Mesendoderm (in vitro differentiated cells): ENCODE results near the gene IQGAP3.

ENCODE experiments used
- DNase-seq: peaks from one replicate; pipeline ENCODE4 v3.0.0; 2013
- H2AK5ac ChIP-seq: 2 replicates; pipeline ENCODE4 v1.6.1; 2013; ENCODE audit warnings: low read length, inconsistent platforms
- H2BK120ac ChIP-seq: 2 replicates; pipeline ENCODE4 v1.6.1; 2013; ENCODE audit warnings: low read depth, mild to moderate bottlenecking, low read length, moderate library complexity, mixed read lengths
- H2BK15ac ChIP-seq: replicated peaks from 2 replicates; pipeline ENCODE4 v1.6.1; 2013; ENCODE audit warnings: low read depth, mild to moderate bottlenecking, moderate library complexity
- H2BK5ac ChIP-seq: 2 replicates; pipeline ENCODE4 v1.6.1; 2013; ENCODE audit warnings: low read length, inconsistent platforms
- H3K18ac ChIP-seq: 2 replicates; pipeline ENCODE4 v1.6.1; 2013; ENCODE audit warnings: mild to moderate bottlenecking, low read length, mixed read lengths
- H3K23ac ChIP-seq: one replicate; pipeline ENCODE4 v1.6.1; 2013; ENCODE audit warnings: low read length
- H3K27ac ChIP-seq: 2 replicates; pipeline ENCODE4 v1.5.1; 2013; ENCODE audit warnings: low read depth, mild to moderate bottlenecking, inconsistent platforms, low read length, moderate library complexity
- H3K27me3 ChIP-seq: 2 replicates; pipeline ENCODE4 v1.6.1; 2013; ENCODE audit warnings: low read length, control low read depth, mild to moderate bottlenecking, inconsistent platforms; ENCODE audit not compliant: insufficient read depth, poor library complexity
- H3K36me3 ChIP-seq: 2 replicates; pipeline ENCODE4 v1.6.1; 2013; ENCODE audit warnings: low read length, inconsistent platforms; ENCODE audit not compliant: control insufficient read depth, insufficient read depth
- H3K4ac ChIP-seq: one replicate; pipeline ENCODE4 v1.6.1; 2013; ENCODE audit warnings: low read depth, mild to moderate bottlenecking, low read length, moderate library complexity
- H3K4me1 ChIP-seq: 2 replicates; pipeline ENCODE4 v1.6.1; 2013; ENCODE audit warnings: low read depth, low read length, inconsistent platforms; ENCODE audit not compliant: control insufficient read depth
- H3K4me2 ChIP-seq: 2 replicates; pipeline ENCODE4 v1.6.1; 2013; ENCODE audit warnings: low read length
- H3K4me3 ChIP-seq: 2 replicates; pipeline ENCODE4 v1.5.1; 2013; ENCODE audit warnings: mild to moderate bottlenecking, low read length
- H3K56ac ChIP-seq: one replicate; pipeline ENCODE4 v1.6.1; 2013; ENCODE audit warnings: low read length
- H3K79me1 ChIP-seq: 2 replicates; pipeline ENCODE4 v1.6.1; 2013; ENCODE audit warnings: low read length, inconsistent platforms
- H3K79me2 ChIP-seq: 2 replicates; pipeline ENCODE4 v1.6.1; 2013; ENCODE audit warnings: mild to moderate bottlenecking, low read length; ENCODE audit not compliant: control insufficient read depth, insufficient read depth
- H3K9ac ChIP-seq: 2 replicates; pipeline ENCODE4 v1.6.1; 2013; ENCODE audit warnings: low read length, inconsistent platforms
- H4K5ac ChIP-seq: one replicate; pipeline ENCODE4 v1.6.1; 2013; ENCODE audit warnings: low read length
- H4K8ac ChIP-seq: one replicate; pipeline ENCODE4 v1.6.1; 2013; ENCODE audit warnings: low read depth, mild to moderate bottlenecking, control low read depth, low read length, moderate library complexity
- WGBS: extraction: QIAGEN DNeasy Blood & Tissue Kit; methylation state at CpG from one replicate; pipeline ENCODE4 v1.1.7; 2013; ENCODE audit warnings: low lambda C conversion rate, missing lambda C conversion rate; ENCODE audit not compliant: insufficient coverage; ENCODE audit errors: extremely low coverage; 5-methylcytosine and 5-hydroxymethylcytosine counted together

The IQGAP3 gene

DNA sequence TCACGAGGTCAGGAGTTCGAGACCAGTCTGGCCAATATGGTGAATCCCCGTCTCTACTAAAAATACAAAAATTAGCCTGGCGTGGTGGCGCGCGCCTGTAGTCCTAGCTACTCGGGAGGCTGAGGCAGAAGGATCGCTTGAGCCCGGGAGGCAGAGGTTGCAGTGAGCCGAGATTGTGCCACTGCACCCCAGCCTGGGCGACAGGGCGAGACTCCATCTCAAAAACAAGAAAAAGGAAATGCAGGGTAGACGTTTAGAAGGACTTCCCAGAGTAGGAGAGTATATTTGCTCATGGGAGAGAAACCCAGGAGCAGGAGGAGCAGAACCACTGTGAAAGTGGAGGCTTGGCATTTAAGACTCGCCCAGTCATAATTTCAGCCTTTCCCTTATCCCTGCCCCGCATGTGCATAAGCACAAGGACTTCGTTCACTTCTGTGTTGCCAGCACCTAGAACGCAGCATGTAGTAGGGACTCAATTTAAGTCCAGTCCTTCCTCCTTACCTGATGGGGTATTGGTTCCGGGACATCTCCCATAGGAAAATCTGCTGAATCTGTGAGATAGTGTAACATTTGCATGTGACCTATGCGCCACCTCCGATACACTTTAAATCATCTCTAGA lies 66.6 kb downstream of the IQGAP3 start:
- Histone ChIP-seq H2AK5ac (no peak overlapping the region), H3K4ac (no peak overlapping the region), H3K56ac (peak overlapping the region; percentile 68), H3K9ac (no peak overlapping the region), H3K79me2 (no peaks in the 10 kb centered on the region), H3K23ac (no peak overlapping the region), H3K27me3 (no peaks in the 10 kb centered on the region), H4K5ac (no peak overlapping the region), H3K4me2 (no peak overlapping the region), H2BK120ac (no peak overlapping the region), H3K79me1 (no peaks in the 10 kb centered on the region), H3K4me3 (no peak overlapping the region), H3K18ac (no peak overlapping the region), H2BK5ac (no peak overlapping the region), H4K8ac (no peak overlapping the region), H3K27ac (no peak overlapping the region), H2BK15ac (no peak overlapping the region), H3K4me1 (peaks cover 20% of the 10 kb centered on the region), H3K36me3 (no peaks in the 10 kb centered on the region)
- DNase-seq = no peak
- WGBS = no CpG with 5 or more reads among the region's 21 CpGs

DNA sequence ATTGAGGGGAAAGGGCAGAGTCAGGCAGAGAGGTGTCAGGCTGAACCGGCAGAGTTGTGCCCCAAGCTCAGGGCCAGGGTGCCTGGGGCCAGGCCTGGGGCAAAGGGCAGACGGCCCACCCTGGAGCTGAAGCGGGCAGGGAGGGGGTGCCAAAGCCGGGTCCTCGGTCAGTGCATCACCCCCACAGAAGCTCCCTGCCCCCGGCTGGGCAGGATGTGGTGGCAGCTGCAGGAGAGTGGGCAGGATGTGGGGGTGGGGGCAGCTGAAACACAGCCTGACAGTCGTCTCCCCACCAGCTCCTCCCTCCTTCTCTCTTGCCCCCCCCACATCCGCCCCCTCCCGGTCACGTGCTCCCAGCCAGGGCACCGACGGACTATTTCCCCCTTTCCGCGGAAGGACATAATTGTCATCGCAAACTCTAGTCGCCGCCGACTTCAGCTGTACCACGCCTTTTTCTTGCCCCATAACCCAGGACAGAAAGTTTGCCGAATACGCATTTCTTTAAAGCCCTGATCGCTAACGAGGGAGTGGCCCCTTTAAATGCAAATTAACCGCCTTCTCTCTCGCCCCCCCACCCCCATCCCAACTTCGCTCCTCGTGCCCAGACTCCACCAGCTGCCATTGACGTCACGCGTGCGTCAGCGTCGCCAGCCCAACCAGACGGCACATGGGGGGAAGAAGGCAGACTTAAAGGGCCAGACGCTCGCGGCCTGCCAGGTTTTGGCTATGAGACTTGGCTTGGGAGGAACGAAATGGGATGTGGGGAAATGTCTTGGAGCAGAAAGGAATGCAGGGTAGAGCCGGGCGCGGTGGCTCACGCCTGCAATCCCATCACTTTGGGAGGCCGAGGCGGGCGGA lies 67.3 kb downstream of the IQGAP3 start:
- H4K8ac ChIP-seq = no peak overlapping the region
- peak overlapping the region; percentile 41 for H3K18ac ChIP-seq
- H3K27ac ChIP-seq = peak overlapping the region; percentile 79
- WGBS = no CpG with 5 or more reads among the region's 45 CpGs
- no peak overlapping the region for H2BK15ac ChIP-seq
- no peaks in the 10 kb centered on the region for H3K27me3 ChIP-seq
- peak overlapping the region; percentile 6 for H2BK120ac ChIP-seq
- H3K4me1 ChIP-seq = peaks cover 20% of the 10 kb centered on the region
- H3K56ac ChIP-seq = peak overlapping the region; percentile 84
- H2AK5ac ChIP-seq = peak overlapping the region; percentile 100
- H3K79me1 ChIP-seq = no peaks in the 10 kb centered on the region
- no peaks in the 10 kb centered on the region for H3K36me3 ChIP-seq
- no peak overlapping the region for H4K5ac ChIP-seq
- peak overlapping the region; percentile 58 for H3K4ac ChIP-seq
- peak overlapping the region; percentile 60 for H3K4me2 ChIP-seq
- peaks cover 1% of the 10 kb centered on the region for H3K79me2 ChIP-seq
- H3K4me3 ChIP-seq = no peak overlapping the region
- peak overlapping the region; percentile 90 for H2BK5ac ChIP-seq
- peak overlapping the region; percentile 56 for H3K9ac ChIP-seq
- peak overlapping the region; percentile 52 for H3K23ac ChIP-seq
- peak; percentile 99 for DNase-seq

DNA sequence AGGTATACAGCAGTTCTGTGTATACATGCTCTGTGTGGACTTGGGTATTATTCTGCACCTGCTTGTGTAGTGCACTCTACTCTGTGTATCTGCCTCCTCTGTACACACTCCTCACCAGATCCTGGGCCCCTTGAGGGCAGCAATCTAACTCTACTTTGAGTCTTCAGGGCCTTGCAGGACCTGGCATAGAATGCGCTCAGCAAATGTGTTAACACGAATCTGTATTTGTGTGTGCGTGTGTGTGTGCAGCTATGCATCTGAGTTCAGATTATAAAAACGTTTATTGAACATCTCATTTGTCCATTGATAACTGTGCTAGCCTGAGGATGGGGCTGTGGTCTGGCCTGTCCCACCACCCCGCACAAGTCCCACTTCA lies 67.9 kb downstream of the IQGAP3 start:
- Histone ChIP-seq H2BK120ac (peak overlapping the region; percentile 6), H3K79me1 (no peaks in the 10 kb centered on the region), H2BK5ac (peak overlapping the region; percentile 90), H3K79me2 (peaks cover 5% of the 10 kb centered on the region), H3K18ac (peak overlapping the region; percentile 41), H3K36me3 (no peaks in the 10 kb centered on the region), H3K4me3 (no peak overlapping the region), H2AK5ac (peak overlapping the region; percentile 100), H3K27ac (peak overlapping the region; percentile 79), H3K23ac (peak overlapping the region; percentile 52), H3K4ac (peak overlapping the region; percentile 58), H3K4me1 (peaks cover 20% of the 10 kb centered on the region), H2BK15ac (no peak overlapping the region), H4K8ac (no peak overlapping the region), H3K56ac (peak overlapping the region; percentile 84), H4K5ac (no peak overlapping the region), H3K4me2 (peak overlapping the region; percentile 60), H3K27me3 (no peaks in the 10 kb centered on the region), H3K9ac (peak overlapping the region; percentile 56)
- WGBS = no CpG with 5 or more reads among the region's 5 CpGs
- no peak for DNase-seq

DNA sequence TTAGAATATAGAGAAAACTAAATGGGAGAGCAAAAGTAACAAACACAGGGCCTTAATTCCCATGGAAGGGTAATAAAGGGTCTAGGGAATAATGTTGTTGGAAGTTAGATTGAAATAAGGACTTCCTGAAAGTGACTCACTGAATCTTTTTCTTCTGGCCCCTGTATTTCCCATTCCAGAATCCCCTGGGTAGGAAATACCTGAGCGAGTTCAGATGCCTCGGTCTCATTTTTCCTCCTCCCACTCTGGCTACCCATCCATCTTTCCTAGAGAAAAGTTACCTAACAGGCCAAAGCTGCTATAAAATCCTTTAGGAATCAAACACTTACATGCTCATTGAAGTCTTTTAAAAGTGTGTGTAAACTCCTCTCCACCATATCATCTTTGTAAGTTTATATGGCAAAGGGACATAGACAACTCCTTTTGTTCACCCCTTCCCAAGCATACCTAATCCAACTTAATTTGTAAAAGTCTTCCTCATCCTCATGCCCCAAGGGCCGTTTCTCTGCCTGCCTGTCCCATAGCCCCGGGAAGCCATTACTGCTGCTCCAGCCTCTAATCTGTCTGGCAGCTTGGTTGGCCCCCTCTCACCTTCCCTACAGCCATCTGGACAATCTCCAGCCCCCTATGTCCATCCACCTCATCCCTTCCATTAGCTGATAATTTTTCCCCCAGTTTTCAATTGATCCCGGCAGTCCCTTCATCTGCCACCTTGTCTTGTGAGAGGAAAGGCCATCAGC lies 68.5 kb downstream of the IQGAP3 start:
- no peak for DNase-seq
- no peak overlapping the region for H4K5ac ChIP-seq
- H3K79me1 ChIP-seq = no peaks in the 10 kb centered on the region
- no peaks in the 10 kb centered on the region for H3K27me3 ChIP-seq
- peak overlapping the region; percentile 56 for H3K4ac ChIP-seq
- peak overlapping the region; percentile 45 for H2BK15ac ChIP-seq
- no peaks in the 10 kb centered on the region for H3K36me3 ChIP-seq
- H3K18ac ChIP-seq = peak overlapping the region; percentile 5
- peaks cover 9% of the 10 kb centered on the region for H3K79me2 ChIP-seq
- no peak overlapping the region for H2BK120ac ChIP-seq
- H2BK5ac ChIP-seq = peak overlapping the region; percentile 90
- peak overlapping the region; percentile 100 for H2AK5ac ChIP-seq
- no peak overlapping the region for H4K8ac ChIP-seq
- H3K4me1 ChIP-seq = peaks cover 21% of the 10 kb centered on the region
- no peak overlapping the region for H3K4me3 ChIP-seq
- no CpG with 5 or more reads among the region's 5 CpGs for WGBS
- peak overlapping the region; percentile 56 for H3K9ac ChIP-seq
- H3K4me2 ChIP-seq = no peak overlapping the region
- H3K23ac ChIP-seq = no peak overlapping the region
- H3K56ac ChIP-seq = peak overlapping the region; percentile 84
- peak overlapping the region; percentile 79 for H3K27ac ChIP-seq

DNA sequence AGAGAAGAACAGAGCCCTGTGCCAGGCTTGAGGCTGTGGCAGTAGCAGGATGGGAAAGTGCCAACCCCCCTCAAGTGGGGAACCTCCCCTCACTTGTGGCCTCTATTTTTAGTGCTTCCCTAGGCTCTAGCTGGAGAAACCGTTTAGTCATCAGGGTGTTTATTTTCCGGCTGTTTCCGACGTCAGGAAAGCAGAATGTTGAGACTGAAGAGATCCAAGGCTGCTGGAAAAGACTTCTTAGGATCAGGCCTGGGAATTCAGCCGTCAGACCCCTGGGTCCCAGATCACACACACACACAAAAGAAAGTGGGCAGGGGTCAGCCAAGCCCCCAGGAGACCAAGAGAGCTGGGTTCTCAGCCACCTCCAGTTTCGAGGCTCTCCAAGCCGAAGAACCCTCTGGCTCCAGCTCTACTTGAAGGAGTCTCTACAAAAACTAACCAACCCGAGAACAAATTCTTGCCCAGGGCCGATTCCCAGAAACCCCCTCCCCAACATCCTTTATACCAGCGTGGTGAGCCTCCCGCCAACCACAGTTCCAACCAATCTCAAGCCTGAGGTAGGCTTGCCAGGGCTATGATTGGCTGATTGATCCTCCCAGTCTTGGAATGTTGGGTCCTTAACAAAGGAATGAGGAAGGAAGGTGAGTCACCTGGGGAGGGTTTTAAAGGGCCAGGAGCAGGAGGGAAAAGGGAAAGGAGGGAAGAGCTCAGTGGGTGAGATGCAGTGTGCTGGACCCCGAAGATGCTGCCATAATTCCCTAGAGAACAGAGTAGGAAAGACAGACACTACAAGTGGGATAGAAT lies 69.3 kb downstream of the IQGAP3 start:
- peaks cover 24% of the 10 kb centered on the region for H3K4me1 ChIP-seq
- H3K27me3 ChIP-seq = no peaks in the 10 kb centered on the region
- peak overlapping the region; percentile 88 for H3K18ac ChIP-seq
- peak overlapping the region; percentile 41 for H3K9ac ChIP-seq
- no peaks in the 10 kb centered on the region for H3K36me3 ChIP-seq
- H3K56ac ChIP-seq = peak overlapping the region; percentile 84
- peaks cover 4% of the 10 kb centered on the region for H3K79me1 ChIP-seq
- H3K4me3 ChIP-seq = no peak overlapping the region
- H3K79me2 ChIP-seq = peaks cover 13% of the 10 kb centered on the region
- peak overlapping the region; percentile 52 for H2BK5ac ChIP-seq
- no peak overlapping the region for H3K4me2 ChIP-seq
- H2BK15ac ChIP-seq = no peak overlapping the region
- H2BK120ac ChIP-seq = peak overlapping the region; percentile 45
- DNase-seq = peak; percentile 99
- H2AK5ac ChIP-seq = peak overlapping the region; percentile 82
- no peak overlapping the region for H4K5ac ChIP-seq
- WGBS = no CpG with 5 or more reads among the region's 12 CpGs
- peak overlapping the region; percentile 93 for H3K4ac ChIP-seq
- no peak overlapping the region for H4K8ac ChIP-seq
- peak overlapping the region; percentile 79 for H3K27ac ChIP-seq
- no peak overlapping the region for H3K23ac ChIP-seq
